ENCODE measurements around the gene CDC42BPA. TPM values are rescaled to one million over a fixed set of nuclear protein-coding genes. Genes with fewer than 3 reads are reported as not detected.

CDC42BPA gene
- total and polyA plus RNA-seq, 2 of the 13 experiments (the other 11 are each of a cell fraction or from before 2014, with no cell fraction given): 6.5 to 16.0 TPM

DNA sequence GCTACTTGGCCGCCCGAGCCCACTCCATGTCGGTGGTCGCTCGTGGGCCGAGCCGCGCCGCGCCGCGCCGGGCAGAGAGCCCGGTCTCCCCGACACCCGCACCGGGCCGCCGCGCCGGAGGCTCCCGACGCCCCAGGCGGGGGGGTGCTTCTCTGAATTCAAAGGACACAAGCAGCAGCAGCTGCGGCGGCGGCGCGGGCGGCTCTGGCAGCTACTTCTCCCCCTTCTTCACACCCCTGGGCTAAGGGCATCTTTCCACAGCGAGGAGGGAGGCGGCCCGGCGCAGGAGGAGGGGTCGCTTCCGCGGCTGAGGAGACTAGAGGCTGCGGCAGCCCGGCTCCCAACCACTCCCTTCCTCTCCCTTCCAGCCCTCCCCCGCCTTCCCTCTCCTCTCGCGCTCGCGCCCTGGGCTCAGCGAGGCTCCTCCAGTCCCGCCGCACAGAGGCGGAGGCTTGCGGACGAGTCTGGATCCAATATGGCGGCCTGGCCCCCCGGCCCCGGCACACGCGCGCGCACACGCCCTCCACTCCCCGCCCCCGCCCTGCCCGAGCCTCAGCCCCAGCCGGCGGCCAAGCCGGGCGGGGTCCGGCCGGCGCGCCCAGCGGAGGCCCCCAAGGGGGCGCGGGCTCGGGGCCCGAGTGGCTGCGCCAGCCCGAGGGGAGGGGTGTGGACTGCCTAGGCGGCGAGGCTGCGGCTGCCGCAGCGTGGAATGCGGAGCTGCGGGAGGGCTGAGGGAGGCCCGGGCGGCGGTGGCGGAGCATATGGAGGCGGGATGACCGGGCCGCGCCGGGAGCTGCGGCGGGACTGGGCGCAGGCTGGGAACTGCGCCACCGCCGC, at the start of gene CDC42BPA (continued):
- TF ChIP-seq, protein P1, sequence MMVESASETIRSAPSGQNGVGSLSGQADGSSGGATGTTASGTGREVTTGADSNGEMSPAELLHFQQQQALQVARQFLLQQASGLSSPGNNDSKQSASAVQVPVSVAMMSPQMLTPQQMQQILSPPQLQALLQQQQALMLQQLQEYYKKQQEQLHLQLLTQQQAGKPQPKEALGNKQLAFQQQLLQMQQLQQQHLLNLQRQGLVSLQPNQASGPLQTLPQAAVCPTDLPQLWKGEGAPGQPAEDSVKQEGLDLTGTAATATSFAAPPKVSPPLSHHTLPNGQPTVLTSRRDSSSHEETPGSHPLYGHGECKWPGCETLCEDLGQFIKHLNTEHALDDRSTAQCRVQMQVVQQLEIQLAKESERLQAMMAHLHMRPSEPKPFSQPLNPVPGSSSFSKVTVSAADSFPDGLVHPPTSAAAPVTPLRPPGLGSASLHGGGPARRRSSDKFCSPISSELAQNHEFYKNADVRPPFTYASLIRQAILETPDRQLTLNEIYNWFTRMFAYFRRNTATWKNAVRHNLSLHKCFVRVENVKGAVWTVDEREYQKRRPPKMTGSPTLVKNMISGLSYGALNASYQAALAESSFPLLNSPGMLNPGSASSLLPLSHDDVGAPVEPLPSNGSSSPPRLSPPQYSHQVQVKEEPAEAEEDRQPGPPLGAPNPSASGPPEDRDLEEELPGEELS (CRISPR knock-in tag; IDR thresholded peaks at IDR 0.05): no peak
- TF ChIP-seq SOX5 (CRISPR knock-in tag; IDR thresholded peaks at IDR 0.05; ENCODE audit: borderline replicate concordance) (no peak), CC2D1A (CRISPR knock-in tag; IDR thresholded peaks at IDR 0.05) (no peak), ZKSCAN5 (CRISPR knock-in tag; IDR thresholded peaks at IDR 0.05) (no peak), ZNF3 (CRISPR knock-in tag; IDR thresholded peaks at IDR 0.05) (no peak), MEIS2 (CRISPR knock-in tag; IDR thresholded peaks at IDR 0.05) (peak; percentile 17; the same call in 1 of the 2 replicates), NR2C2 (CRISPR knock-in tag; IDR thresholded peaks at IDR 0.05; ENCODE audit: borderline replicate concordance) (no peak), ZNF672 (CRISPR knock-in tag; IDR thresholded peaks at IDR 0.05) (0 out of 2 replicates have a peak, but pooled peaks have one; percentile 21), ZNF460 (CRISPR knock-in tag; IDR thresholded peaks at IDR 0.05; ENCODE audit: borderline replicate concordance) (no peak), ZNF850 (CRISPR knock-in tag; conservative IDR thresholded peaks at IDR 0.05) (no peak), TP53 (CRISPR knock-in tag; conservative IDR thresholded peaks at IDR 0.05) (no peak), JDP2 (CRISPR knock-in tag; IDR thresholded peaks at IDR 0.05; ENCODE audit: borderline replicate concordance) (no peak), ZNF790 (CRISPR knock-in tag; IDR thresholded peaks at IDR 0.05; ENCODE audit: borderline replicate concordance) (no peak), ETV6 (CRISPR knock-in tag; conservative IDR thresholded peaks at IDR 0.05) (no peak), TMF1 (CRISPR knock-in tag; IDR thresholded peaks at IDR 0.05; ENCODE audit: low read depth) (peak; percentile 57; the same call in 1 of the 2 replicates), CREM (IDR thresholded peaks at IDR 0.05) (no peak), CREM (CRISPR knock-in tag; IDR thresholded peaks at IDR 0.05) (no peak)
- TF ChIP-seq, protein P2, sequence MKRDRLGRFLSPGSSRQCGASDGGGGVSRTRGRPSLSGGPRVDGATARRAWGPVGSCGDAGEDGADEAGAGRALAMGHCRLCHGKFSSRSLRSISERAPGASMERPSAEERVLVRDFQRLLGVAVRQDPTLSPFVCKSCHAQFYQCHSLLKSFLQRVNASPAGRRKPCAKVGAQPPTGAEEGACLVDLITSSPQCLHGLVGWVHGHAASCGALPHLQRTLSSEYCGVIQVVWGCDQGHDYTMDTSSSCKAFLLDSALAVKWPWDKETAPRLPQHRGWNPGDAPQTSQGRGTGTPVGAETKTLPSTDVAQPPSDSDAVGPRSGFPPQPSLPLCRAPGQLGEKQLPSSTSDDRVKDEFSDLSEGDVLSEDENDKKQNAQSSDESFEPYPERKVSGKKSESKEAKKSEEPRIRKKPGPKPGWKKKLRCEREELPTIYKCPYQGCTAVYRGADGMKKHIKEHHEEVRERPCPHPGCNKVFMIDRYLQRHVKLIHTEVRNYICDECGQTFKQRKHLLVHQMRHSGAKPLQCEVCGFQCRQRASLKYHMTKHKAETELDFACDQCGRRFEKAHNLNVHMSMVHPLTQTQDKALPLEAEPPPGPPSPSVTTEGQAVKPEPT (CRISPR knock-in tag; IDR thresholded peaks at IDR 0.05; ENCODE audit: low read depth): no peak; the same call in 1 of the 2 replicates
- TF ChIP-seq, protein P3, sequence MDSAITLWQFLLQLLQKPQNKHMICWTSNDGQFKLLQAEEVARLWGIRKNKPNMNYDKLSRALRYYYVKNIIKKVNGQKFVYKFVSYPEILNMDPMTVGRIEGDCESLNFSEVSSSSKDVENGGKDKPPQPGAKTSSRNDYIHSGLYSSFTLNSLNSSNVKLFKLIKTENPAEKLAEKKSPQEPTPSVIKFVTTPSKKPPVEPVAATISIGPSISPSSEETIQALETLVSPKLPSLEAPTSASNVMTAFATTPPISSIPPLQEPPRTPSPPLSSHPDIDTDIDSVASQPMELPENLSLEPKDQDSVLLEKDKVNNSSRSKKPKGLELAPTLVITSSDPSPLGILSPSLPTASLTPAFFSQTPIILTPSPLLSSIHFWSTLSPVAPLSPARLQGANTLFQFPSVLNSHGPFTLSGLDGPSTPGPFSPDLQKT (CRISPR knock-in tag; IDR thresholded peaks at IDR 0.05; ENCODE audit: borderline replicate concordance): no peak
- TF ChIP-seq, protein P4, sequence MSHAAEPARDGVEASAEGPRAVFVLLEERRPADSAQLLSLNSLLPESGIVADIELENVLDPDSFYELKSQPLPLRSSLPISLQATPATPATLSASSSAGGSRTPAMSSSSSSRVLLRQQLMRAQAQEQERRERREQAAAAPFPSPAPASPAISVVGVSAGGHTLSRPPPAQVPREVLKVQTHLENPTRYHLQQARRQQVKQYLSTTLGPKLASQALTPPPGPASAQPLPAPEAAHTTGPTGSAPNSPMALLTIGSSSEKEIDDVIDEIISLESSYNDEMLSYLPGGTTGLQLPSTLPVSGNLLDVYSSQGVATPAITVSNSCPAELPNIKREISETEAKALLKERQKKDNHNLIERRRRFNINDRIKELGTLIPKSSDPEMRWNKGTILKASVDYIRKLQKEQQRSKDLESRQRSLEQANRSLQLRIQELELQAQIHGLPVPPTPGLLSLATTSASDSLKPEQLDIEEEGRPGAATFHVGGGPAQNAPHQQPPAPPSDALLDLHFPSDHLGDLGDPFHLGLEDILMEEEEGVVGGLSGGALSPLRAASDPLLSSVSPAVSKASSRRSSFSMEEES (CRISPR knock-in tag; IDR thresholded peaks at IDR 0.05): no peak
- TF ChIP-seq, protein P5, sequence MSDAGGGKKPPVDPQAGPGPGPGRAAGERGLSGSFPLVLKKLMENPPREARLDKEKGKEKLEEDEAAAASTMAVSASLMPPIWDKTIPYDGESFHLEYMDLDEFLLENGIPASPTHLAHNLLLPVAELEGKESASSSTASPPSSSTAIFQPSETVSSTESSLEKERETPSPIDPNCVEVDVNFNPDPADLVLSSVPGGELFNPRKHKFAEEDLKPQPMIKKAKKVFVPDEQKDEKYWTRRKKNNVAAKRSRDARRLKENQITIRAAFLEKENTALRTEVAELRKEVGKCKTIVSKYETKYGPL (CRISPR knock-in tag; IDR thresholded peaks at IDR 0.05): no peak
